ENCODE measurements around the gene KCNJ15.
A peak's percentile ranks its signal among the peaks of the same experiment; 100 is the strongest.

KCNJ15 gene

GRCh38 chr21:38346286-38346685, 89.5 kb downstream of the KCNJ15 start:
- H3K4me3 ChIP-seq (ENCODE audit: low read length) = no peak overlapping the region
- DNase-seq (ENCODE audit: low read depth) = no peak
- TF ChIP-seq CTCF (conservative IDR thresholded peaks at IDR 0.05; ENCODE audit: low read length) = no peak

- DNase-seq (ENCODE audit: low read depth) = no peak
- TF ChIP-seq CTCF (conservative IDR thresholded peaks at IDR 0.05; ENCODE audit: low read length) = no peak
- H3K4me3 ChIP-seq (ENCODE audit: low read length) = no peak overlapping the region
These were observed 92.4 kb downstream of the KCNJ15 start for GRCh38 chr21:38349111-38349746.

GRCh38 chr21:38349977-38350376, 93.2 kb downstream of the KCNJ15 start:
- H3K4me3 ChIP-seq (ENCODE audit: low read length) = no peak overlapping the region
- TF ChIP-seq CTCF (conservative IDR thresholded peaks at IDR 0.05; ENCODE audit: low read length) = no peak
- DNase-seq (ENCODE audit: low read depth) = no peak

GRCh38 chr21:38350684-38351083, 93.9 kb downstream of the KCNJ15 start:
- no peak for TF ChIP-seq CTCF (conservative IDR thresholded peaks at IDR 0.05; ENCODE audit: low read length)
- H3K4me3 ChIP-seq (ENCODE audit: low read length) = no peak overlapping the region
- peak; percentile 32 for DNase-seq (ENCODE audit: low read depth)

- TF ChIP-seq CTCF (conservative IDR thresholded peaks at IDR 0.05; ENCODE audit: low read length) = no peak
- H3K4me3 ChIP-seq (ENCODE audit: low read length) = no peak overlapping the region
- no peak for DNase-seq (ENCODE audit: low read depth)
These were observed 94.6 kb downstream of the KCNJ15 start for GRCh38 chr21:38351176-38351959.

GRCh38 chr21:38351961-38352521, 95.2 kb downstream of the KCNJ15 start:
- no peak for TF ChIP-seq CTCF (conservative IDR thresholded peaks at IDR 0.05; ENCODE audit: low read length)
- peak; percentile 91 for DNase-seq (ENCODE audit: low read depth)
- no peak overlapping the region for H3K4me3 ChIP-seq (ENCODE audit: low read length)

All from AG10803 (cell line).